HepG2 (cell line): ENCODE data around the gene INSR. TPM values are rescaled to one million over a fixed set of nuclear protein-coding genes. Genes with fewer than 3 reads are reported as not detected.
A peak's percentile ranks its signal among the peaks of the same experiment; 100 is the strongest.

Source experiments
- ATAC-seq: fragments of 200-7000 bp; cut with Tn5 transposase; 3 replicates; pipeline ENCODE4 v1.9.1; 2020; ENCODE audit warnings: mild to moderate bottlenecking, moderate library complexity
- BruUV-seq: library from RNA; stranded (reverse); fragments of 400-500 nt; replicated peaks from 2 replicates; lab custom pipeline; 2021; lab: Mats Ljungman, UMichigan
- CTCF ChIA-PET: fragments of 300-600 bp; formaldehyde crosslinking; extraction: SDS; loops from one replicate; lab custom pipeline; 2021; ENCODE audit warnings: low total read pairs, inconsistent platforms, low intra/inter-chr PET ratio; lab: Yijun Ruan, JAX
- POLR2A ChIA-PET: fragments of 350-600 bp; sonication (Branson Sonifier 250); formaldehyde crosslinking; loops from one replicate; lab custom pipeline; 2020; ENCODE audit warnings: antibody characterized with exemption, inconsistent platforms; lab: Yijun Ruan, JAX
- DNase-seq: peaks from one replicate; pipeline ENCODE4 v3.0.0-alpha.2; 2015; ENCODE audit warnings: low spot score
- FAIRE-seq: peaks from 3 replicates; lab custom pipeline; 2011; peaks lifted over from hg19 to GRCh38; lab: Jason Lieb, UNC
- H2AFZ ChIP-seq: one replicate; pipeline ENCODE4 v1.6.1; 2011; ENCODE audit warnings: low read length, inconsistent platforms
- H3K27ac ChIP-seq: fragments of 300-600 bp; 3 replicates; pipeline ENCODE4 v1.8.0; 2011; ENCODE audit warnings: mixed run types, mild to moderate bottlenecking, mixed read lengths, low read length, inconsistent platforms; ENCODE audit not compliant: insufficient read depth; ENCODE audit errors: extremely low read length
- H3K27me3 ChIP-seq, 2 experiments: fragments of 200-600 bp in 1 of 2; 2 replicates in 1 of 2; 3 replicates in 1 of 2; pipeline versions ENCODE4 v1.6.0 to v1.8.0; 2011; ENCODE audit warnings: low read length in 2 of 2, mild to moderate bottlenecking in 2 of 2, moderate library complexity in 2 of 2, inconsistent platforms in 1 of 2; ENCODE audit not compliant: insufficient read depth in 2 of 2, control insufficient read depth in 1 of 2
- H3K36me3 ChIP-seq, 2 experiments: fragments of 200-600 bp in 1 of 2; replicated peaks in 1 of 2; 2 replicates in 1 of 2; 3 replicates in 1 of 2; pipeline versions ENCODE4 v1.5.1 to v1.8.0; 2011; ENCODE audit warnings: low read length in 2 of 2, inconsistent platforms in 1 of 2; ENCODE audit not compliant: insufficient read depth in 2 of 2, control insufficient read depth in 1 of 2
- H3K4me1 ChIP-seq: 2 replicates; pipeline ENCODE4 v1.5.1; 2012; ENCODE audit warnings: low read length, inconsistent platforms; ENCODE audit not compliant: insufficient read depth
- H3K4me2 ChIP-seq: 2 replicates; pipeline ENCODE4 v1.6.0; 2011; ENCODE audit warnings: low read depth, low read length, inconsistent platforms
- H3K4me3 ChIP-seq, 3 experiments: fragments of 200-600 bp in 1 of 3; sonication (generic), shearing (Covaris generic) in 1 of 3; replicated peaks in 1 of 3; 2 replicates each; pipeline ENCODE4 v1.5.1; 2011 to 2016; ENCODE audit warnings: low read length in 3 of 3, inconsistent platforms in 2 of 3, low read depth in 2 of 3, mild to moderate bottlenecking in 2 of 3, control low read depth in 1 of 3, mixed read lengths in 1 of 3; ENCODE audit not compliant: insufficient read depth in 1 of 3
- H3K79me2 ChIP-seq: one replicate; pipeline ENCODE4 v1.6.1; 2011; ENCODE audit warnings: low read length, inconsistent platforms; ENCODE audit not compliant: insufficient read depth
- H3K9ac ChIP-seq: 2 replicates; pipeline ENCODE4 v1.6.0; 2011; ENCODE audit warnings: mild to moderate bottlenecking, low read depth, low read length, inconsistent platforms; ENCODE audit not compliant: insufficient read depth
- H3K9me3 ChIP-seq: 2 replicates; pipeline ENCODE4 v1.5.1; 2012; ENCODE audit warnings: mild to moderate bottlenecking, low read length
- H4K20me1 ChIP-seq: 2 replicates; pipeline ENCODE4 v1.6.0; 2011; ENCODE audit warnings: inconsistent platforms, mild to moderate bottlenecking, low read length, moderate library complexity; ENCODE audit not compliant: insufficient read depth
- CCDC6 ChIP-seq: sonication (generic); formaldehyde crosslinking; IDR thresholded peaks from 2 replicates; pipeline ENCODE4 v1.8.1; 2022; ENCODE audit warnings: mild to moderate bottlenecking, missing genetic modification reagents, moderate library complexity
- CTCF ChIP-seq: sonication (generic); formaldehyde crosslinking; IDR thresholded peaks from 2 replicates; pipeline ENCODE4 v1.5.0; 2020; ENCODE audit warnings: mild to moderate bottlenecking, missing genetic modification reagents, moderate library complexity
- HDAC1 ChIP-seq: sonication (generic); formaldehyde crosslinking; IDR thresholded peaks from 2 replicates; pipeline ENCODE4 v1.5.1; 2020; ENCODE audit warnings: mild to moderate bottlenecking, missing genetic modification reagents
- MAZ ChIP-seq, 2 experiments: sonication (generic) in 1 of 2; formaldehyde crosslinking in 1 of 2; IDR thresholded peaks; 2 replicates each; pipeline versions ENCODE4 v1.5.0 to v1.6.1; 2012 to 2020; ENCODE audit warnings: low read depth in 2 of 2, mild to moderate bottlenecking in 2 of 2, borderline replicate concordance in 1 of 2, improper control_type of control experiment in 1 of 2, low read length in 1 of 2, missing genetic modification reagents in 1 of 2, moderate library complexity in 1 of 2
- NRL ChIP-seq: sonication (generic); formaldehyde crosslinking; IDR thresholded peaks from 2 replicates; pipeline ENCODE4 v1.5.0; 2020; ENCODE audit warnings: missing genetic modification reagents, mild to moderate bottlenecking, moderate library complexity, borderline replicate concordance
- POLR2A ChIP-seq, 2 experiments: IDR thresholded peaks; 2 replicates each; pipeline ENCODE4 v1.6.1; 2011; ENCODE audit warnings: low read depth in 2 of 2, low read length in 2 of 2, mild to moderate bottlenecking in 1 of 2, moderate library complexity in 1 of 2; ENCODE audit not compliant: insufficient read depth in 1 of 2
- REXO4 ChIP-seq: sonication (generic); formaldehyde crosslinking; IDR thresholded peaks from 2 replicates; pipeline ENCODE4 v1.8.0; 2022; ENCODE audit warnings: missing genetic modification reagents, mild to moderate bottlenecking, borderline replicate concordance
- SAP130 ChIP-seq: IDR thresholded peaks from 2 replicates; pipeline ENCODE4 v1.6.1; 2016; ENCODE audit warnings: low read depth
- SP4 ChIP-seq: sonication (generic); formaldehyde crosslinking; IDR thresholded peaks from 2 replicates; pipeline ENCODE4 v1.8.1; 2023; ENCODE audit warnings: mild to moderate bottlenecking, missing genetic modification reagents
- TIGD3 ChIP-seq: sonication (generic); formaldehyde crosslinking; IDR thresholded peaks from 2 replicates; pipeline ENCODE4 v1.5.1; 2020; ENCODE audit warnings: mild to moderate bottlenecking, missing genetic modification reagents, borderline replicate concordance
- ZBTB38 ChIP-seq: sonication (generic); formaldehyde crosslinking; IDR thresholded peaks from 2 replicates; pipeline ENCODE4 v1.5.1; 2020; ENCODE audit warnings: mild to moderate bottlenecking, missing genetic modification reagents
- ZC3H4 ChIP-seq: sonication (generic); formaldehyde crosslinking; IDR thresholded peaks from 2 replicates; pipeline ENCODE4 v1.4.0; 2020; ENCODE audit warnings: missing genetic modification reagents, borderline replicate concordance
- ZFYVE20 ChIP-seq: sonication (generic); formaldehyde crosslinking; IDR thresholded peaks from 2 replicates; pipeline ENCODE4 v1.8.0; 2023; ENCODE audit warnings: low read depth, mild to moderate bottlenecking, moderate library complexity, missing genetic modification reagents, borderline replicate concordance
- ZNF225 ChIP-seq: sonication (generic); formaldehyde crosslinking; IDR thresholded peaks from 2 replicates; pipeline ENCODE4 v1.4.0; 2020; ENCODE audit warnings: mild to moderate bottlenecking, missing genetic modification reagents
- ZNF331 ChIP-seq: sonication (generic); formaldehyde crosslinking; IDR thresholded peaks from 2 replicates; pipeline ENCODE4 v1.4.0; 2020; ENCODE audit warnings: missing genetic modification reagents
- ZNF713 ChIP-seq: sonication (generic); formaldehyde crosslinking; IDR thresholded peaks from 2 replicates; pipeline ENCODE4 v1.4.0; 2020; ENCODE audit warnings: mild to moderate bottlenecking, missing genetic modification reagents
- WGBS: methylation state at CpG from one replicate; pipeline ENCODE4 v1.1.6; 2017; ENCODE audit warnings: low lambda C conversion rate; 5-methylcytosine and 5-hydroxymethylcytosine counted together
- in situ Hi-C: cut with HindIII; loops from 2 replicates; pipeline ENCODE4 v1.10.0; 2017; ENCODE audit warnings: low pct_unique_long_range_greater_than_20kb; ENCODE audit not compliant: extremely low pct_ligation_motif_present
- intact Hi-C: fragments of 100-400 bp; cut with micrococcal nuclease; formaldehyde crosslinking; loops from one replicate; pipeline ENCODE4 v1.10.0; 2022; ENCODE audit not compliant: unreplicated experiment
- polyA plus RNA-seq, 8 experiments: library from polyadenylated mRNA; depleted of rRNA in 3 of 8; stranded (reverse) in 7 of 8; unstranded in 1 of 8; fragments of >200 nt; fragmentation: Illumina TruSeq in 4 of 8; extraction: Trizol in 4 of 8; gene quantifications; 2 replicates each; pipeline versions ENCODE4 v1.2.1 to v1.2.3, GENCODE V29; 2011 to 2016; ENCODE audit warnings: low read depth in 4 of 8, missing spikeins in 1 of 8, mixed read lengths in 1 of 8; ENCODE audit not compliant: insufficient read depth in 1 of 8
- total RNA-seq, 5 experiments: library from RNA; depleted of rRNA; stranded (reverse); fragments of >200 nt; fragmentation: Illumina TruSeq; extraction: Trizol; gene quantifications; 2 replicates each; pipeline ENCODE4 v1.2.3, GENCODE V29; 2016; ENCODE audit warnings: low read depth in 1 of 5
- TF ChIP-seq, protein P1 (sequence below): sonication (generic); formaldehyde crosslinking; IDR thresholded peaks from 2 replicates; pipeline ENCODE4 v1.5.0; 2020; ENCODE audit warnings: missing genetic modification reagents, mild to moderate bottlenecking, borderline replicate concordance
- TF ChIP-seq, protein P2 (sequence below): sonication (generic); formaldehyde crosslinking; IDR thresholded peaks from 2 replicates; pipeline ENCODE4 v1.5.0; 2020; ENCODE audit warnings: missing genetic modification reagents

Gene INSR
- total and polyA plus RNA-seq, 2 of the 13 experiments (the other 11 are each of a cell fraction or from before 2014, with no cell fraction given) = 24.2 to 29.8 TPM

DNA sequence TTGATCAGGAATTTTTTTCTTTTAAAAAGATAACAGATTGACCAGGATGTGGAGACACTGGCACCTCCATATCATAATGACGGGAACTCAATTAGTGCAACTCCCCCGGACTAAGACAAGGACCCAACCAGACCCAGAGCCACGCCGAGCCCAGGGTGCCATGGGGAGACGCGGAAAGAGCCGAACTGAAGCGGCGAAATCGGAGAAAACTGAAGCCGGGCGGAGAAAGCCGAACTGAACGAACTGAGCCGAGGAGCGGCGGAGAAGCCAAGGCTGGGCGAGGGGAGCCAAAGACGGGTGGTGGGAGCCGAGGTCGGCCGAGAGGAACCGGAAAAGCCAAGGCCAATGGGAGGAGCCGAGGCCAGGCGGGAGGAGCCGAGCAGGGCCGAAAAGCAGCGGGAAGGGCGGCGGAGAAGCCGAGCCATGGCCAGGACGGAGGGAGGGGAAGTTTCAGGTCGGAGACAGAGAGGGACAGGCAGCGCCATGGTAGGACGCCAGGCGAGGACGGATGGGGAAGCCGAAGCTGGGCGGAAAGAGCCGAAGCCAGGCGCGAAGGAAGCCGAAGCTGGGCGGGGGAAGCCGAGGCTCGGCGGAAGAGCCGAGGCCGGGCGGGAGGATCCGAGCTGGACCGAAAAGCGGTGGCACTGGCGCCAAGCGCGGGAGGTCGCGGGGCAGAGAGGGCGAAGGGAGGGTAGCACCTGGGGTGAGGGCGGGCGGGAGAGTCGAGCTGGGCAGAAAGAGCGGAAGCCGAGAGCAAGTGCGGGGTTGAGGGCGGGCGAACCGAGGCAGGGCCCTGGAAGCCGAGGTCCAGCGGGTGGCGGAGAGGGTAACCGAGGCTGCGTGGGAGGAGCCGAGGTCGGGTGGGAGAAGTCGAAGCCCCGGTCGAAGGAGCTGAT lies 195.3 kb downstream of the INSR start:
- peak overlapping the region; percentile 82 for H3K27ac ChIP-seq
- H3K9ac ChIP-seq = peak overlapping the region; percentile 77
- H3K4me2 ChIP-seq = peak overlapping the region; percentile 95
- no peak overlapping the region for H2AFZ ChIP-seq
- ATAC-seq = peak; percentile 95
- no peaks in the 10 kb centered on the region for H3K27me3 ChIP-seq
- peak overlapping the region; percentile 66 to 83 (median 77) for H3K4me3 ChIP-seq
- BruUV-seq = no TSS peak
- in situ Hi-C loops (no loop called here), intact Hi-C loops (no loop called here)
- ChIA-PET CTCF (interaction anchor here (0.9 kb wide), 1 partner anchor 10 kb away, joined by 3 read pairs; no protein-coding TSS in a partner anchor), POLR2A (interaction anchor here (0.5 to 1.4 kb wide), 10 partner anchors 30 to 705 kb away, joined by 3 to 32 read pairs (median 3); partner anchors contain the start of gene ZNF557)
- no peaks in the 10 kb centered on the region for H4K20me1 ChIP-seq
- peaks cover 37% of the 10 kb centered on the region for H3K4me1 ChIP-seq
- peaks cover 6% of the 10 kb centered on the region; the same call in 1 of the 2 replicates for H3K9me3 ChIP-seq
- no peaks in the 10 kb centered on the region for H3K79me2 ChIP-seq
- WGBS = under 1% methylated on average over 58 of the region's 78 CpGs
- no peaks in the 10 kb centered on the region for H3K36me3 ChIP-seq
- peak; percentile 80 for DNase-seq
- FAIRE-seq = peak; percentile 63
- peak; percentile 70 for TF ChIP-seq NRL (CRISPR knock-in tag)
- no peak for TF ChIP-seq REXO4 (CRISPR knock-in tag)
- TF ChIP-seq CTCF (CRISPR knock-in tag) = peak; percentile 27; the same call in 1 of the 2 replicates
- TF ChIP-seq CCDC6 (CRISPR knock-in tag) = no peak
- TF ChIP-seq, protein P1, sequence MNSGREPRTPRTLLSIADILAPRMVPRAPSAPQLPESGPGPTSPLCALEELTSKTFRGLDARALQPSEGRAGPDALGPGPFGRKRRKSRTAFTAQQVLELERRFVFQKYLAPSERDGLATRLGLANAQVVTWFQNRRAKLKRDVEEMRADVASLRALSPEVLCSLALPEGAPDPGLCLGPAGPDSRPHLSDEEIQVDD = no peak
- 0 out of 2 replicates have a peak, but pooled peaks have one; percentile 37 for TF ChIP-seq ZNF225 (CRISPR knock-in tag)
- peak; percentile 29; the same call in 1 of the 2 replicates for TF ChIP-seq ZBTB38 (CRISPR knock-in tag)
- peak; percentile 44 for TF ChIP-seq SAP130
- peak; percentile 65 to 71 for TF ChIP-seq POLR2A (IDR thresholded peaks at IDR 0.05; ENCODE audit: insufficient read depth in 1 of 2, low read depth in 2 of 2, low read length in 2 of 2)
- TF ChIP-seq MAZ (IDR thresholded peaks at IDR 0.05; ENCODE audit: borderline replicate concordance, low read depth, low read length) = 0 out of 2 replicates have a peak, but pooled peaks have one; percentile 18
- peak; percentile 61; the same call in 1 of the 2 replicates for TF ChIP-seq MAZ (CRISPR knock-in tag; IDR thresholded peaks at IDR 0.05; ENCODE audit: low read depth)
- TF ChIP-seq, protein P2, sequence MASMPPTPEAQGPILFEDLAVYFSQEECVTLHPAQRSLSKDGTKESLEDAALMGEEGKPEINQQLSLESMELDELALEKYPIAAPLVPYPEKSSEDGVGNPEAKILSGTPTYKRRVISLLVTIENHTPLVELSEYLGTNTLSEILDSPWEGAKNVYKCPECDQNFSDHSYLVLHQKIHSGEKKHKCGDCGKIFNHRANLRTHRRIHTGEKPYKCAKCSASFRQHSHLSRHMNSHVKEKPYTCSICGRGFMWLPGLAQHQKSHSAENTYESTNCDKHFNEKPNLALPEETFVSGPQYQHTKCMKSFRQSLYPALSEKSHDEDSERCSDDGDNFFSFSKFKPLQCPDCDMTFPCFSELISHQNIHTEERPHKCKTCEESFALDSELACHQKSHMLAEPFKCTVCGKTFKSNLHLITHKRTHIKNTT = no peak
- TF ChIP-seq ZNF331 = peak; percentile 12; the same call in 1 of the 2 replicates
- no peak for TF ChIP-seq ZC3H4
- peak; percentile 52; the same call in 1 of the 2 replicates for TF ChIP-seq ZNF713
- no peak for TF ChIP-seq ZFYVE20
- TF ChIP-seq HDAC1 (CRISPR knock-in tag) = peak; percentile 49; the same call in 1 of the 2 replicates
- TF ChIP-seq TIGD3 = 0 out of 2 replicates have a peak, but pooled peaks have one; percentile 64
- TF ChIP-seq SP4 (CRISPR knock-in tag) = peak; percentile 45
